SU-DHL-6 (cell line): Measurements from ENCODE around the gene LYSET.
A peak's percentile ranks its signal among the peaks of the same experiment; 100 is the strongest.

Source experiments
- EZH2phosphoT487 ChIP-seq: fragments of 200-600 bp; sonication (generic), shearing (Covaris generic); conservative IDR thresholded peaks from 2 replicates; pipeline ENCODE4 v1.6.1; 2018; ENCODE audit warnings: mild to moderate bottlenecking, antibody characterized with exemption, low read length, moderate library complexity, mixed read lengths
- TF ChIP-seq, protein P1 (sequence below): fragments of 200-600 bp; sonication (generic); IDR thresholded peaks from one replicate; pipeline ENCODE4 v1.5.1; 2017; ENCODE audit warnings: antibody characterized with exemption, mild to moderate bottlenecking, low read length, moderate library complexity; ENCODE audit not compliant: insufficient read depth, poor library complexity, severe bottlenecking

DNA sequence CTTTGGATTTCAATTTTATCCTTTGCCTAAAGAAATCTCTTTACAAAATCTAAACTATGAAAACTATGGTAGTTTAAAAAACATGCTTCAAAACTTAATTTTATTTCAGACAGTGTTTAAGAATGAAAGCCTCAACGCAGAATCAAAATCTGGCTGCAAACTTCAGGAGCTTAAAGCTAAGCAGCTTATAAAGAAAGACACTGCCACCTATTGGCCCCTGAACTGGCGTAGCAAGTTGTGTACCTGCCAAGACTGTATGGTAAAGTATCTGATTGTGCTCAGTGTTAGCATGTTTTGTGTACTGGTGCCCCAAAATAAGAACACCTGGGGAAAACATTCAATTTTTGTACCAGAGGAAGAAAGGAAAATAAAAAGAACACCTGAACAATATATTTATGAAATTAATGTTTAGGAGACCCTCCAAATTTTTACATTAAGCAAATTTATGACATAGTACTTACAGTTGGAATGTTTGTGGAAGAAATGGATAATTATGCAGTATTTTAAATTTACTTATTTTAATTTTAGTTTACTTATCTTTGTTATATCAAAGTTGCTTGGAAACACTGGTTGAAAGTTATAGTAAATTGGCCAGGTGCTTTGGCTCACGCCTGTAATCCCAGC lies 34.1 kb downstream of the LYSET start:
- TF ChIP-seq, protein P1, sequence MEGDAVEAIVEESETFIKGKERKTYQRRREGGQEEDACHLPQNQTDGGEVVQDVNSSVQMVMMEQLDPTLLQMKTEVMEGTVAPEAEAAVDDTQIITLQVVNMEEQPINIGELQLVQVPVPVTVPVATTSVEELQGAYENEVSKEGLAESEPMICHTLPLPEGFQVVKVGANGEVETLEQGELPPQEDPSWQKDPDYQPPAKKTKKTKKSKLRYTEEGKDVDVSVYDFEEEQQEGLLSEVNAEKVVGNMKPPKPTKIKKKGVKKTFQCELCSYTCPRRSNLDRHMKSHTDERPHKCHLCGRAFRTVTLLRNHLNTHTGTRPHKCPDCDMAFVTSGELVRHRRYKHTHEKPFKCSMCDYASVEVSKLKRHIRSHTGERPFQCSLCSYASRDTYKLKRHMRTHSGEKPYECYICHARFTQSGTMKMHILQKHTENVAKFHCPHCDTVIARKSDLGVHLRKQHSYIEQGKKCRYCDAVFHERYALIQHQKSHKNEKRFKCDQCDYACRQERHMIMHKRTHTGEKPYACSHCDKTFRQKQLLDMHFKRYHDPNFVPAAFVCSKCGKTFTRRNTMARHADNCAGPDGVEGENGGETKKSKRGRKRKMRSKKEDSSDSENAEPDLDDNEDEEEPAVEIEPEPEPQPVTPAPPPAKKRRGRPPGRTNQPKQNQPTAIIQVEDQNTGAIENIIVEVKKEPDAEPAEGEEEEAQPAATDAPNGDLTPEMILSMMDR: peak; percentile 65
- no peak for TF ChIP-seq EZH2phosphoT487
